Epithelial cell of proximal tubule (primary cell): ENCODE data around the gene ADO. TPM values are rescaled to one million over a fixed set of nuclear protein-coding genes. Genes with fewer than 3 reads are reported as not detected.

Source experiments
- DNase-seq: peaks from one replicate; pipeline ENCODE4 v3.0.0-alpha.2; 2011; ENCODE audit warnings: low read depth
- H3K4me3 ChIP-seq: 2 replicates; pipeline ENCODE4 v1.5.1; 2011; ENCODE audit warnings: low read depth, mild to moderate bottlenecking, low read length
- CTCF ChIP-seq: conservative IDR thresholded peaks from 2 replicates; pipeline ENCODE4 v1.5.1; 2012; ENCODE audit warnings: low read depth, mild to moderate bottlenecking, low read length
- total RNA-seq: library from RNA; depleted of rRNA; stranded (reverse); fragments of >200 nt; gene quantifications from 2 replicates; pipeline ENCODE4 v1.2.3, GENCODE V29; 2015

ADO gene
- total RNA-seq, 1 donor from 2014 or later: 19.8 TPM

- DNase-seq: no peak
- no peak overlapping the region for H3K4me3 ChIP-seq
- TF ChIP-seq CTCF: no peak
Observed at GRCh38 chr10:62852961-62853702, 48.6 kb downstream of the ADO start.

GRCh38 chr10:62853710-62854109 is 49.2 kb downstream of the ADO start:
- H3K4me3 ChIP-seq: no peak overlapping the region
- no peak for TF ChIP-seq CTCF
- no peak for DNase-seq

GRCh38 chr10:62856021-62856420 is 51.5 kb downstream of the ADO start:
- TF ChIP-seq CTCF: no peak
- H3K4me3 ChIP-seq: no peak overlapping the region
- no peak for DNase-seq

Other genes with a start within 250 kb of the ADO start
- gene EGR2, start 11.6 kb downstream of the ADO start, total RNA-seq: 0.06 TPM in 1 of 2 replicates, not detected in the other